IPS DF 6.9 (cell line): ENCODE results near the gene MEF2D.

ENCODE experiments used
- DNase-seq: peaks from one replicate; pipeline ENCODE4 v3.0.0-alpha.2; 2013; ENCODE audit warnings: low read depth, low spot score
- H3K27ac ChIP-seq: one replicate; pipeline ENCODE4 v1.5.1; 2013; ENCODE audit warnings: low read length, control low read depth
- H3K27me3 ChIP-seq: 2 replicates; pipeline ENCODE4 v1.6.1; 2013; ENCODE audit warnings: mild to moderate bottlenecking, low read length; ENCODE audit not compliant: control insufficient read depth, insufficient read depth
- H3K36me3 ChIP-seq: 2 replicates; pipeline ENCODE4 v1.6.1; 2013; ENCODE audit warnings: low read length; ENCODE audit not compliant: control insufficient read depth, insufficient read depth
- H3K4me1 ChIP-seq: 2 replicates; pipeline ENCODE4 v1.6.1; 2013; ENCODE audit warnings: low read length; ENCODE audit not compliant: control insufficient read depth, insufficient read depth
- H3K4me3 ChIP-seq: 2 replicates; pipeline ENCODE4 v1.5.1; 2013; ENCODE audit warnings: mild to moderate bottlenecking, low read length
- H3K9me3 ChIP-seq: 2 replicates; pipeline ENCODE4 v1.6.1; 2013; ENCODE audit warnings: low read length, inconsistent platforms; ENCODE audit not compliant: control insufficient read depth, insufficient read depth
- WGBS: extraction: QIAGEN DNeasy Blood & Tissue Kit; methylation state at CpG from one replicate; pipeline ENCODE4 v1.1.7; 2013; ENCODE audit warnings: mixed read lengths, missing lambda C conversion rate; ENCODE audit not compliant: insufficient read length, insufficient coverage; 5-methylcytosine and 5-hydroxymethylcytosine counted together

The MEF2D gene

DNA sequence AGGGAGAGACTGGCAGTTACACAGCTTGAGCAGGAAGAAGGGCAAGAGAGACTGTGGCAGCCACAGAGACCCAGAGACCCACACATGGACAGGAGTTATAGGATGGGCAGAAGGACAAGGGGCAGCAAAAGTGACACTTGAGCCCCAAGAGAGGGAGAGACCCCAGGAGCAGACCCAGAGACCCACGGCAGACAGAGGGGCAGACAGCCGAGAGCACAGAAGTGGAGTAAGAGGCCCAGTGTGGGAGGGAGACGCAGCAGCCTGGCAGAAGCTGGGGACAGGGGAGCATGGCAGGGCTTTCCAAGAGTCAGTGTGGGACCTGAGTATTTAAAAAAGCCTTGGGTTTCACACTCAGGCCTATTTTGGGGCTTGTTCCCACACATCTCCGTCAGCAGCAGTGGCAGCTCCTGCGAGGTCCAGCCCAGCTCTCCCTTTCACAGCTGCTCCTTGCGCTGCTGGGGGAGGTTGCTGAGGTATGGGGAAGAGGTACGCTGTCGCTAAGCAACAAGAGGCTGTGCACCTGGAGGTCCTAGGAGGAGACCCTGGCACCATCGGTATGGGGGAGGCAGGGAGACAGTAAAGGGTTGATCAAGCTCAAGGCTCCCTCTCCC, 9.0 kb upstream of the MEF2D start:
- WGBS, result no CpG with 5 or more reads among the region's 9 CpGs
- Histone ChIP-seq H3K36me3 (no peaks in the 10 kb centered on the region), H3K4me3 (no peak overlapping the region), H3K27ac (no peak overlapping the region), H3K9me3 (no peaks in the 10 kb centered on the region), H3K4me1 (peaks cover 3% of the 10 kb centered on the region; the same call in 1 of the 2 replicates), H3K27me3 (no peaks in the 10 kb centered on the region)
- no peak for DNase-seq

DNA sequence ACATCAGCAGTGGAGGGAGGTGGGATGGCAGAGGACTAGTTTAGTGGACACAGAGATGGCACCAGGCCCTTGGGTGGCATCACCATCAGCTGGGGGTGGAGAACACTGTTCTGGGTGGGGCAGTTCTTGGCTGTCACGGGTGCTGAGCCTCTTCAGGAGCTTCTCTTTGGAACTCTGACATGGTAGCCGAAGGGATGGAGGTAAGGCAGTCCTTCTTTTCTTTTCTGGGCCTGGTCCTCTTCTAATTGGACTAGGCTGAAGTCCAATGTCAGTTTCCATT, 8.3 kb upstream of the MEF2D start:
- Histone ChIP-seq H3K4me1 (peaks cover 6% of the 10 kb centered on the region; the same call in 1 of the 2 replicates), H3K4me3 (no peak overlapping the region), H3K27ac (no peak overlapping the region), H3K36me3 (no peaks in the 10 kb centered on the region), H3K27me3 (no peaks in the 10 kb centered on the region), H3K9me3 (no peaks in the 10 kb centered on the region)
- no peak for DNase-seq
- WGBS, result no CpG with 5 or more reads among the region's 2 CpGs

DNA sequence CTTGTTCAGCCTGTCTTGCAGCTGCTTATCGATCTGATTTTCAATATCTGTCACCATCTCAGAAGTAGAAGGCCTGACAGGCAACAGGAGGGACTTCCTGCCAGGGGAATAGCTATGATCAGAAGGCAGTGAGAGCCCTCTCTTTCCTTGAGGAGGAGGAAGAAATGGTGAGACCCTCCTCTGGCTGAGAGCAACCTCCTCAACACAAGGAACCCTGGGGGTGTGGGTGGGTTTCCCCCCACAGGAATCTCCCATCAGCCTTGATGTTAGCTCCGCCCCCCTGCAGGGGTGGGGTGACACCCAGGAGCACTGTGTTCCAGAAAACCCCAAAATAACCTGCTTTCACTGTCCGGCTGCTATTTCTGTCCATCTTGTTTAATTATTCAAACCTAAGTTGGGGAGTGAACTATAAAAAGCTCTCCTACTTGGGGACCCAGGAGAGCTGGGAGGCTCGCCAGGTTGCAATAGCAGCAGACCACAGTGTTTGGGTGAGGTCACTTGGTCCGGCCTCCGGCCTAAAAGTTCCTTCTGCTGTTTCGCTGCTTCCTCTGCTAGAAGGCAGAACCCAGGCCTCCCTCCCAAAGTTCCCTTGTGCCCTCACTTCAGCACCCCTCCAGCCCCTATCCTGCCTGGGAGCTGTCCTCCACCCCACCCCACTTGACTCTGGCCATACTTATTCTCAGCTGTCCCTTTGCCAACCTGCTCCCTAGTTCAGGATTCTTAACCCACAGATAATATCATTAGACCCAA, 7.8 kb upstream of the MEF2D start:
- Histone ChIP-seq H3K9me3 (no peaks in the 10 kb centered on the region), H3K36me3 (no peaks in the 10 kb centered on the region), H3K27me3 (no peaks in the 10 kb centered on the region), H3K27ac (no peak overlapping the region), H3K4me1 (peaks cover 6% of the 10 kb centered on the region; the same call in 1 of the 2 replicates), H3K4me3 (no peak overlapping the region)
- DNase-seq, result no peak
- no CpG with 5 or more reads among the region's 7 CpGs for WGBS

DNA sequence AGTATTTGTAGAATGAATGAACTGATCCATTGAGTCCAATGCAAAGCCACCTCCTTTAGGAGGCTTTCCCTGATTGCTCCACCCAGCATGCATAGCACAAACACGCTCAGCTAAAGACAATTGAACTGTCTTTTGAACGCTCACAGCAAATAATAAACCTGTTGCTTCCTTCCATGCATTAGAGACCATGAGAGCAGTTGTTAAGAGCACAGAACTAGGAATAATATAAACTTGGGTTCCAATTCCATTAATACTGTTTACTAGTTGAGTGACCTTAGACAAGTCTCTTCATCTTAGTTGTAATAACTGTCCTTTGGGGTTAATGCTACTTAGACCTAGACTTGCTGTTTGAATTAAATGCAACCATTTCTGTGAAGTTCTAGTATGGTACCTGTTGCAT, 5.9 kb upstream of the MEF2D start:
- no CpG with 5 or more reads among the region's 2 CpGs for WGBS
- H3K36me3 ChIP-seq, result no peaks in the 10 kb centered on the region
- no peaks in the 10 kb centered on the region for H3K9me3 ChIP-seq
- H3K27me3 ChIP-seq, result no peaks in the 10 kb centered on the region
- peaks cover 13% of the 10 kb centered on the region; the same call in 1 of the 2 replicates for H3K4me1 ChIP-seq
- no peak overlapping the region for H3K27ac ChIP-seq
- no peak for DNase-seq
- H3K4me3 ChIP-seq, result no peak overlapping the region

DNA sequence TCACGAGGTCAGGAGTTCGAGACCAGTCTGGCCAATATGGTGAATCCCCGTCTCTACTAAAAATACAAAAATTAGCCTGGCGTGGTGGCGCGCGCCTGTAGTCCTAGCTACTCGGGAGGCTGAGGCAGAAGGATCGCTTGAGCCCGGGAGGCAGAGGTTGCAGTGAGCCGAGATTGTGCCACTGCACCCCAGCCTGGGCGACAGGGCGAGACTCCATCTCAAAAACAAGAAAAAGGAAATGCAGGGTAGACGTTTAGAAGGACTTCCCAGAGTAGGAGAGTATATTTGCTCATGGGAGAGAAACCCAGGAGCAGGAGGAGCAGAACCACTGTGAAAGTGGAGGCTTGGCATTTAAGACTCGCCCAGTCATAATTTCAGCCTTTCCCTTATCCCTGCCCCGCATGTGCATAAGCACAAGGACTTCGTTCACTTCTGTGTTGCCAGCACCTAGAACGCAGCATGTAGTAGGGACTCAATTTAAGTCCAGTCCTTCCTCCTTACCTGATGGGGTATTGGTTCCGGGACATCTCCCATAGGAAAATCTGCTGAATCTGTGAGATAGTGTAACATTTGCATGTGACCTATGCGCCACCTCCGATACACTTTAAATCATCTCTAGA, 5.2 kb upstream of the MEF2D start:
- no CpG with 5 or more reads among the region's 21 CpGs for WGBS
- H3K36me3 ChIP-seq, result no peaks in the 10 kb centered on the region
- no peak overlapping the region for H3K4me3 ChIP-seq
- no peak for DNase-seq
- peaks cover 13% of the 10 kb centered on the region; the same call in 1 of the 2 replicates for H3K4me1 ChIP-seq
- no peaks in the 10 kb centered on the region for H3K27me3 ChIP-seq
- no peaks in the 10 kb centered on the region for H3K9me3 ChIP-seq
- no peak overlapping the region for H3K27ac ChIP-seq

DNA sequence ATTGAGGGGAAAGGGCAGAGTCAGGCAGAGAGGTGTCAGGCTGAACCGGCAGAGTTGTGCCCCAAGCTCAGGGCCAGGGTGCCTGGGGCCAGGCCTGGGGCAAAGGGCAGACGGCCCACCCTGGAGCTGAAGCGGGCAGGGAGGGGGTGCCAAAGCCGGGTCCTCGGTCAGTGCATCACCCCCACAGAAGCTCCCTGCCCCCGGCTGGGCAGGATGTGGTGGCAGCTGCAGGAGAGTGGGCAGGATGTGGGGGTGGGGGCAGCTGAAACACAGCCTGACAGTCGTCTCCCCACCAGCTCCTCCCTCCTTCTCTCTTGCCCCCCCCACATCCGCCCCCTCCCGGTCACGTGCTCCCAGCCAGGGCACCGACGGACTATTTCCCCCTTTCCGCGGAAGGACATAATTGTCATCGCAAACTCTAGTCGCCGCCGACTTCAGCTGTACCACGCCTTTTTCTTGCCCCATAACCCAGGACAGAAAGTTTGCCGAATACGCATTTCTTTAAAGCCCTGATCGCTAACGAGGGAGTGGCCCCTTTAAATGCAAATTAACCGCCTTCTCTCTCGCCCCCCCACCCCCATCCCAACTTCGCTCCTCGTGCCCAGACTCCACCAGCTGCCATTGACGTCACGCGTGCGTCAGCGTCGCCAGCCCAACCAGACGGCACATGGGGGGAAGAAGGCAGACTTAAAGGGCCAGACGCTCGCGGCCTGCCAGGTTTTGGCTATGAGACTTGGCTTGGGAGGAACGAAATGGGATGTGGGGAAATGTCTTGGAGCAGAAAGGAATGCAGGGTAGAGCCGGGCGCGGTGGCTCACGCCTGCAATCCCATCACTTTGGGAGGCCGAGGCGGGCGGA, 4.5 kb upstream of the MEF2D start:
- WGBS, result no CpG with 5 or more reads among the region's 45 CpGs
- peak; percentile 97 for DNase-seq
- Histone ChIP-seq H3K27ac (no peak overlapping the region), H3K27me3 (no peaks in the 10 kb centered on the region), H3K4me3 (peak overlapping the region; percentile 5; the same call in 1 of the 2 replicates), H3K36me3 (no peaks in the 10 kb centered on the region), H3K9me3 (no peaks in the 10 kb centered on the region), H3K4me1 (peaks cover 13% of the 10 kb centered on the region; the same call in 1 of the 2 replicates)

DNA sequence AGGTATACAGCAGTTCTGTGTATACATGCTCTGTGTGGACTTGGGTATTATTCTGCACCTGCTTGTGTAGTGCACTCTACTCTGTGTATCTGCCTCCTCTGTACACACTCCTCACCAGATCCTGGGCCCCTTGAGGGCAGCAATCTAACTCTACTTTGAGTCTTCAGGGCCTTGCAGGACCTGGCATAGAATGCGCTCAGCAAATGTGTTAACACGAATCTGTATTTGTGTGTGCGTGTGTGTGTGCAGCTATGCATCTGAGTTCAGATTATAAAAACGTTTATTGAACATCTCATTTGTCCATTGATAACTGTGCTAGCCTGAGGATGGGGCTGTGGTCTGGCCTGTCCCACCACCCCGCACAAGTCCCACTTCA, 3.9 kb upstream of the MEF2D start:
- H3K9me3 ChIP-seq, result no peaks in the 10 kb centered on the region
- WGBS, result no CpG with 5 or more reads among the region's 5 CpGs
- no peak for DNase-seq
- no peak overlapping the region; the same call in 1 of the 2 replicates for H3K4me3 ChIP-seq
- H3K27ac ChIP-seq, result no peak overlapping the region
- H3K27me3 ChIP-seq, result no peaks in the 10 kb centered on the region
- H3K4me1 ChIP-seq, result peaks cover 13% of the 10 kb centered on the region; the same call in 1 of the 2 replicates
- H3K36me3 ChIP-seq, result no peaks in the 10 kb centered on the region

DNA sequence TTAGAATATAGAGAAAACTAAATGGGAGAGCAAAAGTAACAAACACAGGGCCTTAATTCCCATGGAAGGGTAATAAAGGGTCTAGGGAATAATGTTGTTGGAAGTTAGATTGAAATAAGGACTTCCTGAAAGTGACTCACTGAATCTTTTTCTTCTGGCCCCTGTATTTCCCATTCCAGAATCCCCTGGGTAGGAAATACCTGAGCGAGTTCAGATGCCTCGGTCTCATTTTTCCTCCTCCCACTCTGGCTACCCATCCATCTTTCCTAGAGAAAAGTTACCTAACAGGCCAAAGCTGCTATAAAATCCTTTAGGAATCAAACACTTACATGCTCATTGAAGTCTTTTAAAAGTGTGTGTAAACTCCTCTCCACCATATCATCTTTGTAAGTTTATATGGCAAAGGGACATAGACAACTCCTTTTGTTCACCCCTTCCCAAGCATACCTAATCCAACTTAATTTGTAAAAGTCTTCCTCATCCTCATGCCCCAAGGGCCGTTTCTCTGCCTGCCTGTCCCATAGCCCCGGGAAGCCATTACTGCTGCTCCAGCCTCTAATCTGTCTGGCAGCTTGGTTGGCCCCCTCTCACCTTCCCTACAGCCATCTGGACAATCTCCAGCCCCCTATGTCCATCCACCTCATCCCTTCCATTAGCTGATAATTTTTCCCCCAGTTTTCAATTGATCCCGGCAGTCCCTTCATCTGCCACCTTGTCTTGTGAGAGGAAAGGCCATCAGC, 3.3 kb upstream of the MEF2D start:
- no peak overlapping the region for H3K4me3 ChIP-seq
- peaks cover 13% of the 10 kb centered on the region; the same call in 1 of the 2 replicates for H3K4me1 ChIP-seq

DNA sequence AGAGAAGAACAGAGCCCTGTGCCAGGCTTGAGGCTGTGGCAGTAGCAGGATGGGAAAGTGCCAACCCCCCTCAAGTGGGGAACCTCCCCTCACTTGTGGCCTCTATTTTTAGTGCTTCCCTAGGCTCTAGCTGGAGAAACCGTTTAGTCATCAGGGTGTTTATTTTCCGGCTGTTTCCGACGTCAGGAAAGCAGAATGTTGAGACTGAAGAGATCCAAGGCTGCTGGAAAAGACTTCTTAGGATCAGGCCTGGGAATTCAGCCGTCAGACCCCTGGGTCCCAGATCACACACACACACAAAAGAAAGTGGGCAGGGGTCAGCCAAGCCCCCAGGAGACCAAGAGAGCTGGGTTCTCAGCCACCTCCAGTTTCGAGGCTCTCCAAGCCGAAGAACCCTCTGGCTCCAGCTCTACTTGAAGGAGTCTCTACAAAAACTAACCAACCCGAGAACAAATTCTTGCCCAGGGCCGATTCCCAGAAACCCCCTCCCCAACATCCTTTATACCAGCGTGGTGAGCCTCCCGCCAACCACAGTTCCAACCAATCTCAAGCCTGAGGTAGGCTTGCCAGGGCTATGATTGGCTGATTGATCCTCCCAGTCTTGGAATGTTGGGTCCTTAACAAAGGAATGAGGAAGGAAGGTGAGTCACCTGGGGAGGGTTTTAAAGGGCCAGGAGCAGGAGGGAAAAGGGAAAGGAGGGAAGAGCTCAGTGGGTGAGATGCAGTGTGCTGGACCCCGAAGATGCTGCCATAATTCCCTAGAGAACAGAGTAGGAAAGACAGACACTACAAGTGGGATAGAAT, 2.5 kb upstream of the MEF2D start:
- Histone ChIP-seq H3K4me3 (no peak overlapping the region), H3K27me3 (no peaks in the 10 kb centered on the region), H3K4me1 (peaks cover 15% of the 10 kb centered on the region; the same call in 1 of the 2 replicates)

More for the DNA sequence above, 3.3 kb upstream of the MEF2D start:
- no peak overlapping the region for H3K27ac ChIP-seq
- no peaks in the 10 kb centered on the region for H3K27me3 ChIP-seq
- no CpG with 5 or more reads among the region's 5 CpGs for WGBS
- DNase-seq, result no peak
- H3K9me3 ChIP-seq, result no peaks in the 10 kb centered on the region
- H3K36me3 ChIP-seq, result no peaks in the 10 kb centered on the region

More for the DNA sequence above, 2.5 kb upstream of the MEF2D start:
- DNase-seq, result peak; percentile 91
- no peak overlapping the region for H3K27ac ChIP-seq
- no CpG with 5 or more reads among the region's 12 CpGs for WGBS
- H3K9me3 ChIP-seq, result no peaks in the 10 kb centered on the region
- H3K36me3 ChIP-seq, result no peaks in the 10 kb centered on the region
